IPS-NIHi7 (cell line): ENCODE results near the gene LPCAT1.
"Not testable (repeated sequence)": the region's sequence is repeated elsewhere in the genome, so short reads cannot be mapped to it uniquely, and the experiment has no call there.

Experiments used
- DNase-seq: peaks from one replicate; pipeline ENCODE4 v3.0.0; 2012; ENCODE audit warnings: mixed read lengths; ENCODE audit errors: extremely low spot score

The LPCAT1 gene

GRCh38 chr5:1466631-1467265 is 57.0 kb downstream of the LPCAT1 start:
- no peak for DNase-seq

GRCh38 chr5:1465966-1466471 is 57.7 kb downstream of the LPCAT1 start:
- no peak for DNase-seq

- DNase-seq = no peak
Measured at GRCh38 chr5:1465117-1465516, 58.6 kb downstream of the LPCAT1 start.

GRCh38 chr5:1464511-1464910 is 59.2 kb downstream of the LPCAT1 start:
- DNase-seq = no peak

- no peak for DNase-seq
Measured at GRCh38 chr5:1464096-1464446, 59.7 kb downstream of the LPCAT1 start.

- DNase-seq = no peak
Measured at GRCh38 chr5:1463326-1464095, 60.2 kb downstream of the LPCAT1 start.

GRCh38 chr5:1462358-1462757 is 61.4 kb downstream of the LPCAT1 start:
- no peak for DNase-seq

- no peak for DNase-seq
Measured at GRCh38 chr5:1461396-1461795, 62.4 kb downstream of the LPCAT1 start.

GRCh38 chr5:1460054-1460682 is 63.6 kb downstream of the LPCAT1 start:
- DNase-seq = no peak

- DNase-seq = not testable (repeated sequence)
Measured at GRCh38 chr5:1459435-1459834, 64.3 kb downstream of the LPCAT1 start.

- not testable (repeated sequence) for DNase-seq
Measured at GRCh38 chr5:1456110-1456881, 67.5 kb downstream of the LPCAT1 start.

GRCh38 chr5:1453613-1454012 is 70.1 kb downstream of the LPCAT1 start:
- no peak for DNase-seq

GRCh38 chr5:1449081-1449630 is 74.6 kb downstream of the LPCAT1 start:
- no peak for DNase-seq

GRCh38 chr5:1448511-1449011 is 75.2 kb downstream of the LPCAT1 start:
- no peak for DNase-seq

- no peak for DNase-seq
Measured at GRCh38 chr5:1447671-1448361, 75.9 kb downstream of the LPCAT1 start.

- no peak for DNase-seq
Measured at GRCh38 chr5:1446602-1447343, 77.0 kb downstream of the LPCAT1 start.

GRCh38 chr5:1445689-1446601 is 77.8 kb downstream of the LPCAT1 start:
- DNase-seq = no peak

- DNase-seq = peak; percentile 95
Measured at GRCh38 chr5:1445313-1445688, 78.5 kb downstream of the LPCAT1 start, which contains the start of gene SLC6A3. TSS of gene SLC6A3 (minus strand) at chr5:1445440. CDS start at chr5:1443197, 2,243 bp downstream.
